Cortex of kidney (tissue), 1 donor: ENCODE data around the gene ZDHHC3.

Experiments used
- DNase-seq: peaks from one replicate; lab custom pipeline; 2025; lab: John Stamatoyannopoulos, UW

Gene ZDHHC3

GRCh38 chr3:44976002-44976815 lies at the start of gene ZDHHC3, which contains the start of gene EXOSC7:
ZDHHC3 (minus strand) TSS chr3:44976174; CDS start chr3:44959436, 16,738 bp downstream.
EXOSC7 (plus strand) TSS chr3:44976244; CDS start chr3:44976278, 34 bp downstream.
- DNase-seq, result peak; percentile 45

DNA sequence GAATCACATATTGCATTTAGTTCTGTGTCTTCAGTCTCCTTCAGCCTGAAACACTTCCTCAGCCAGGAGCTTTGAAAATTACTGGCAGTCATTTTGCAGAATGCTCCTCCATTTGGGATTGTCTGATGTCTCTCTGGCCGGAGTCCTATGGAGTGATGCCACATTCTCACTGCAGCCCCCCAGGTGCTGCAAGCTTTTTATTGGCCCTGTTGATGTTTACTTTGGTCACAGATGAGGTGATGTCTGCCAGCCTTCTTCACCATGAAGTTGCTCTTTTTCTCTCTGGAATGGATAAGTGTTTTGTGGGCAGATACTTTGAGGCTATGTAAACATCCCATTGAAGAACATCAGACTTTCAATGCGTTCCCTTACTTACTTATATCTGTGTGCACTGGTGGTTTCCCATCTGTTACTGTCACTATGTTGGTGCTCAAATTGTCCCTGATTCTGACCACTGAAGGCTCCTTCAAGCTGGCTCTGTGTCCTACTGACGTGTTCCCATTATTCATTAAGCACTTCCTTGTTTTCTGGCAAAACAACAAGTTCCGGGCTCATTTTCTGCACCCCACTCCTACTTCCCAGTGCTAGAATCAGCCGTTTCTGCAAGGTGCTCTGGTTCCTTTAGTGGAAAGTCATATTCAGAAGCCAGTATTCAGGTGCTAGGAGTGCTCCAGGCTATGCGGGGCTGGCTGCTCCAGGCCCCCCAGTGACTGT lies 48.7 kb upstream of the ZDHHC3 start:
- DNase-seq, result no peak

DNA sequence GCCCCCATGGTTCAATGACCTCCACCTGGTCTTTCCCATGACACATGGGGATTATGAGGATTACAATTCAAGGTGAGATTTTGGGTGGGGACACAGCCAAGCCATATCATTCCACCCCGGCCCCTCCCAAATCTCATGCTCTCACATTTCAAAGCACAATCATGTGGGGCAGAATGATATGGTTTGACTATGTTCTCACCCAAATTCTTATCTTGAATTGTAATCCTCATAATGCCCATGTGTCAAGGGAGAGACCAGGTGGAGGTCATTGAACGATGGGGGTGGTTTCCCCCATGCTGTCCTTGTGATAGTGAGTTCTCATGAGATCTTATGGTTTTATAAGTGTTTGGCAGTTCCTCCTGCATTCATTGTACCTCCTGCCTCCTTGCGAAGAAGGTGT lies 47.7 kb upstream of the ZDHHC3 start:
- DNase-seq, result no peak

- DNase-seq, result no peak
These were observed 45.7 kb upstream of the ZDHHC3 start for GRCh38 chr3:45021524-45022297.

GRCh38 chr3:45020534-45020933 lies 44.6 kb upstream of the ZDHHC3 start:
- DNase-seq, result no peak

GRCh38 chr3:45017821-45018220 lies 41.8 kb upstream of the ZDHHC3 start:
- DNase-seq, result no peak

- no peak for DNase-seq
These were observed 40.9 kb upstream of the ZDHHC3 start for GRCh38 chr3:45016916-45017315.

- DNase-seq, result no peak
These were observed 36.6 kb upstream of the ZDHHC3 start for GRCh38 chr3:45012577-45012976.

DNA sequence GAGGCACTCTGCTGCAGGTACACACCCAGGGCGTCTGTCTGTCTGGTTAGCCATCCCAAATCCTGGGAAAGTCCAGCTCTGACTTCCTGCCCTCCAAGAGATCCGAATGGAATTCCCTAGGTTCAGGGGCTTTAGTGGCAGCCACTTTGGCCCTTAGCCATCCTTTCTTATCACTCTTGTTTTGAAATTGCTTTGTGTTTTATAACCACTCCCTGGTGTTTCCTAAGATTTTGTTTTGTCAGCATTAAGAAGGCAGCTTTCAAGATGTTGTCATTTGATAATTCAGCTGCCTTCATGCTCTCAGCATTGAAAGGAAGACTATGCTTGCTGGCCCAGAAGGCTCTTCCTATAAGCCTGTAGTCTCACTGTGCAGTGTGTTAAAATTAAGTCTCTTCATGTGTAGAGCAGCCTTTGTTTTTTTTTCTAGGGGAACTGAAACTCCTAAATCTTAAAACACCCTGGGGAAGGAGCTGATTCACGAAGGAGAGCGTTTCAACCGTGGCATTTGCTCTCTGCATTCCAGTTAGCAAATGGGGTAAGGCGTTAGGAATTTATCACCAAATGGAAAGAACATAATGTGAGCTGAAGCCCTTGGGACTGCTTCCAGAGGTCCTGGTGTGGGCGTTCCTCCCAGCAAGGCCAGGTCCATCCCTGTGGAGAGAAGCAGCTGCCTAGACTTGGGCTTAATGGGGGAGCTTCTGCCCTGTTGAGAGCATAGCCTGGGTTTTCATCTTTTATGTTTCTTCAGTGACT lies 36.0 kb upstream of the ZDHHC3 start:
- no peak for DNase-seq

DNA sequence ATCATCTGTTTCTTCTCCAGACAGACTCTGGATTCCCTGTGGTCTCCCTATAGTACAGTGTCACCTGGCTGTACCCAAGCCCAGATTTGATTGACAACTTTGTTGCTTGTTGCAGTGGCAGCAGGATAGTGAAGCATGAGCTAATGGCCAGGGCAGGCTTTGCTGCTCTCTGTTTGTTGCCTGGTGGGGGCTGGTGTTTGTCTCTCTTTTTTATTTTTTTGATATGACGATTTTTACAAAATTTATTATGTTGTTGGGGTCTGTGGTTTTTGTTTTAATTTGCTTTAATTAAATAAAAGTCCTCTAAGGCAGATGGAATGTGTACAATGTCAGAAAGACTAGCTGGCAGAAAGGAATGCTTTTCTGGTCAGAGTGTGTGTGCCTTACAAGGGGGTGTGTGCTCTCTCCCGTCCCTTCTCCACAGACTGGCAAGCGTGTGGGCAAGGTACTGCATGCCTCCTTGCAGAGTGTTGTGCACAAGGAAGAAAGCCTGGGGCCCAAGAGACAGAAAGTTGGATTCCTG lies 34.9 kb upstream of the ZDHHC3 start:
- no peak for DNase-seq

- DNase-seq, result no peak
These were observed 33.9 kb upstream of the ZDHHC3 start for GRCh38 chr3:45009868-45010267.

DNA sequence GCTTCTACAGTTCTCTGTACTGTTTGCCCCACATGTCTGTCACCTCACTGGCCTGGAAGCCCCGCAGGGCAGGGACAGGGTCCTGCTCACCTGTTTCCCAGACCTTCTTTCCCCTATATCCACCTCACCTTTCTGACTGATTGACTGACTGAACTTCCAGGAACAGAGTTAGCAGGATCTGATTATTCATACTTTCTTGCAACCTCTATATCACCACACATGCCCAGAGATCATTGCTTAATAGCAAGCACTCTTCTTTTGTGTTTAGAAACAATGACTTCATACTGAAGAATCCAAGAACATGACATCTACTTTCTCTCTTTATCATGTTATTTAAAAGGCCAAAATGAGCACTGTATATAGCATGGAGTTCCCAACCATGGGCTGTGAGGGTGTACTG lies 32.1 kb upstream of the ZDHHC3 start:
- DNase-seq, result no peak

DNA sequence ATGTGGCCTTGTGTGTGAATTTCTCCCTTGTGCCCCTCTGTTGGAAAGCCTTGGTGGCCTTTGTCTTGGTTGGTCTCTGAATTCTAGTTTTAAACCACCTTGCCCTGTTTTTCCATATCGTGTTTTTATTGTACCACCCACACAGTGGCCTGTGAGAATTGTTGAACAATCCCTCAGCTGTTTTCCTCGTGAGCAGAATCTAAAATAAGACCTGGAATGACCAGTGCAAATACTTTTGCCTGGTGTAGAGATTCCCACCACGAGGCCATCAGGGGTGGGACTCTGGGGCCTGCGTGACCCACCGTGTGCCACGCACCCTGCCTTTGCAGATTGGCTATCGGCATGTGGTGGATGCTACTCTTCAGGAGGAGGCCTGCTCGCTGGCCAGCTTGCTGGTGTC lies 31.1 kb upstream of the ZDHHC3 start:
- no peak for DNase-seq

- no peak for DNase-seq
These were observed 27.9 kb upstream of the ZDHHC3 start for GRCh38 chr3:45003859-45004258.

DNA sequence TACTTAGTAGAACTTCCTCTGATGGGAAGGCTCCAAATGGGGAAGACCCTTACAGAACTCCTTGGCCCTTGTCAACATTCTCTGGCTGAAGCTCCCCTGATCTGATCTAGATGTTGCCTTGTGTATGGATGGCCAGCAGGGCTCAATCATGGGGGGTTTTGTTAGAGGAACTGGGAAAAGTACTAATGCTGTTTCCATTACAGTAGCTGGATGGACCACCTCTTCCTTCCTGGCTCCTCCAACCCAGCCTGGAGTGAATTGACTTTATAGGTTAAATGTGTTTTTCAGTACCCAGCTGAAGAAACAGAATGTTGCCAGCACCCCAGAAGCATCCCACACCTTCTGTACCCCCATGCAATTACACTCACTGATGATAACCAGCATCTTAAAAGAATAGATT lies 27.4 kb upstream of the ZDHHC3 start:
- no peak for DNase-seq

DNA sequence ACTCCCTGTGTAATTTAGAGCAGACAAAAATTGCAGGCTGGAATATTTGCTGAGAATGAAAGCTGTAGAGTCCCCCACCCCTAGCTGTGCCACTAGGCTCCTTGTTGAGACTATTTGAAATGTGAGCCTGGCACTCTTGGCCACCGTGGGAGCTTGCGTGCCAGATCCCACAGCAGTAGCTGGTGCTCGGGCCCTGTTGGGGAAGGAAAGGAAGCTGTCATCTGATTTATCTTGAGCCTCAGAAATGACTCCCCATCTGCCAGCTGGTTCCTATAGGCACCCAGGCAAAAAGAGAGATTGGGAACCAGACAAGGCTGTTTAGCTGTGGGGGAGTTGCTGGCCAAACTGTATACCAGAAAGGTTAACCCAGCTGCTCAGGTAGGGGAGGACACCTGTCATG lies 26.7 kb upstream of the ZDHHC3 start:
- DNase-seq, result no peak

GRCh38 chr3:45002139-45002660 lies 26.2 kb upstream of the ZDHHC3 start:
- DNase-seq, result no peak

DNA sequence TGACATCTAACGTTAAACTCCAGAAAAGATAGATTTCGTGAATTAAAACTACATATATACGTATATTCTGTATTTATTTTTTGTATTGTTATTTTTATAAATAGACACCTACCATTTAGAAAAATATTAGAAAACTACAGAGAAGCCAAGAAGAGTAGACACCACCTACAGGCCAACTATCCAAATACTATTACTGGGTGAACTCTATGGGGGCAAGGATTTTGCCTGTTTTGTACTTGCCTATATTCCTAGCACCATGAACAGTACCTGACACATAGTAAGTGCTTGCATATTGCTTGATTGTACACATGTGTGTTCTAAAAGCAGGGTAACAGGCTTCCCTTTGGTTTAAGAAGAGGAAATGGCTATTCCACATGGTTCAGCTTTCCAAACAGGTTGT lies 25.8 kb upstream of the ZDHHC3 start:
- no peak for DNase-seq

- DNase-seq, result no peak
These were observed 24.8 kb upstream of the ZDHHC3 start for GRCh38 chr3:45000823-45001222.

- no peak for DNase-seq
These were observed 23.8 kb upstream of the ZDHHC3 start for GRCh38 chr3:44999782-45000181.

- DNase-seq, result no peak
These were observed 20.6 kb upstream of the ZDHHC3 start for GRCh38 chr3:44996556-44996969.
